ENCODE measurements around the gene ATP5PD. TPM values are rescaled to one million over a fixed set of nuclear protein-coding genes. Genes with fewer than 3 reads are reported as not detected.

ATP5PD gene
- total RNA-seq, 1 donor = 278 TPM

DNA sequence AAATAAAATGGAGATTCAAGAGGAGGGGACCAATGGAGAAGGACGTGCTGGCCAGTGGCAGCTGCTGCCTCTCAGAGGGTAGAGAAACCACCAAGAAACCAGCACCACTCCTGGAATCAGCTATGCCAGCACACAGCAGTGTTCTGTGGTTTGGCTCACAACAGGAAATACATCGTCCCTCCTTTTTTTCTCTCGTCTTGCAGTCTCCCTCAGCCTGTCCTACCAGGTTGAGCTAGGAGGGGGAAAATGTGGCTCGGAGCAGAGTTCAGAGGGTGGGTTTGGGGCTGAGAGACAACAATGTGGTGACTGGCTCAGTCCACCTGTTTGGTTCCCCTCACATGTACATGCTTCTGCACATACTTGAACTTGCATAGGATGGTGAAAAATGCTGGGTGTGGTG is 21.1 kb upstream of the ATP5PD start:
- Histone ChIP-seq H3K4me3 (ENCODE audit: insufficient read depth, low read length) (no peak overlapping the region), H2AFZ (ENCODE audit: low read length) (no peak overlapping the region), H3K36me3 (ENCODE audit: insufficient read depth, low read length) (peaks cover 22% of the 10 kb centered on the region), H3K4me2 (ENCODE audit: insufficient read depth, low read length) (no peak overlapping the region), H4K20me1 (ENCODE audit: insufficient read depth, low read length) (peaks cover 5% of the 10 kb centered on the region), H3K9me3 (ENCODE audit: low read depth, low read length) (no peaks in the 10 kb centered on the region), H3K27ac (ENCODE audit: low read depth, low read length) (no peak overlapping the region), H3K79me2 (ENCODE audit: insufficient read depth, low read length) (no peaks in the 10 kb centered on the region), H3K4me1 (ENCODE audit: insufficient read depth, low read length) (peaks cover 3% of the 10 kb centered on the region), H3K27me3 (ENCODE audit: insufficient read depth, low read length) (no peaks in the 10 kb centered on the region)
- TF ChIP-seq, protein P1, sequence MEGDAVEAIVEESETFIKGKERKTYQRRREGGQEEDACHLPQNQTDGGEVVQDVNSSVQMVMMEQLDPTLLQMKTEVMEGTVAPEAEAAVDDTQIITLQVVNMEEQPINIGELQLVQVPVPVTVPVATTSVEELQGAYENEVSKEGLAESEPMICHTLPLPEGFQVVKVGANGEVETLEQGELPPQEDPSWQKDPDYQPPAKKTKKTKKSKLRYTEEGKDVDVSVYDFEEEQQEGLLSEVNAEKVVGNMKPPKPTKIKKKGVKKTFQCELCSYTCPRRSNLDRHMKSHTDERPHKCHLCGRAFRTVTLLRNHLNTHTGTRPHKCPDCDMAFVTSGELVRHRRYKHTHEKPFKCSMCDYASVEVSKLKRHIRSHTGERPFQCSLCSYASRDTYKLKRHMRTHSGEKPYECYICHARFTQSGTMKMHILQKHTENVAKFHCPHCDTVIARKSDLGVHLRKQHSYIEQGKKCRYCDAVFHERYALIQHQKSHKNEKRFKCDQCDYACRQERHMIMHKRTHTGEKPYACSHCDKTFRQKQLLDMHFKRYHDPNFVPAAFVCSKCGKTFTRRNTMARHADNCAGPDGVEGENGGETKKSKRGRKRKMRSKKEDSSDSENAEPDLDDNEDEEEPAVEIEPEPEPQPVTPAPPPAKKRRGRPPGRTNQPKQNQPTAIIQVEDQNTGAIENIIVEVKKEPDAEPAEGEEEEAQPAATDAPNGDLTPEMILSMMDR (IDR thresholded peaks at IDR 0.05; ENCODE audit: extremely low read depth, low read depth, low read length) = no peak
- DNase-seq (ENCODE audit: insufficient read length, low spot score, missing footprints) = peak; percentile 75

DNA sequence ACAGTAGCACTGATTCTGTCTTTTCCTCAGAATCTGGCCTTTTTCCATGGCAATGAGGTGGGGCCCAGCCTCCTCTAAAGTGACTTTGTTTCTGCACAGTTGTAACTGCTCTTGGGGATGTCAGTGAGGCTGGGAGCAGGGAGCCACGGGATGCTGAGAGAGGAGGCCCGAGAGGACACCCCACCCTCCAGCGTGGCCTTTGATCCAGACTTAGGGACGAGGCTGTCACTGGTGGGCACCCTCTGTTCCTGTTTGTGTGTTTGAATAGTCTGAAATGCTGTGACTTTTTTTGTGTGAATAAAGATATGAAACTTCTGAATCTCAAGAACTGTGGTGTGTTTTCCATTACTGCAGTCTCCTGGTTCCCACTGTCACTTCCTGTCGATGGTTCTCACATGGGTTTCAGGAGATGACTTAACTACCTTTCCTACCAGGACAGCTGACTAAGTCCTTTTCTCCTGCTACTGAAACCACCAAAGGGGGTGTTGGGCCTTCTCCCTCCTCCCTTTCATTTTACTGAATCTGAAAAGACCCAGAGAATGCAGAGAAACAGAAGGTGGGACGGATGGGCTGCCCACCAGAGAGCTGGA is 18.9 kb upstream of the ATP5PD start:
- peaks cover 5% of the 10 kb centered on the region for H3K4me1 ChIP-seq (ENCODE audit: insufficient read depth, low read length)
- H3K9me3 ChIP-seq (ENCODE audit: low read depth, low read length) = no peaks in the 10 kb centered on the region
- H2AFZ ChIP-seq (ENCODE audit: low read length) = no peak overlapping the region
- no peaks in the 10 kb centered on the region for H3K79me2 ChIP-seq (ENCODE audit: insufficient read depth, low read length)
- DNase-seq (ENCODE audit: insufficient read length, low spot score, missing footprints) = peak; percentile 59
- peaks cover 44% of the 10 kb centered on the region for H3K36me3 ChIP-seq (ENCODE audit: insufficient read depth, low read length)
- H3K27ac ChIP-seq (ENCODE audit: low read depth, low read length) = no peak overlapping the region
- no peak overlapping the region for H3K4me3 ChIP-seq (ENCODE audit: insufficient read depth, low read length)
- TF ChIP-seq, protein P1 (IDR thresholded peaks at IDR 0.05; ENCODE audit: extremely low read depth, low read depth, low read length) = no peak
- H4K20me1 ChIP-seq (ENCODE audit: insufficient read depth, low read length) = peaks cover 5% of the 10 kb centered on the region
- no peak overlapping the region for H3K4me2 ChIP-seq (ENCODE audit: insufficient read depth, low read length)
- no peaks in the 10 kb centered on the region for H3K27me3 ChIP-seq (ENCODE audit: insufficient read depth, low read length)

DNA sequence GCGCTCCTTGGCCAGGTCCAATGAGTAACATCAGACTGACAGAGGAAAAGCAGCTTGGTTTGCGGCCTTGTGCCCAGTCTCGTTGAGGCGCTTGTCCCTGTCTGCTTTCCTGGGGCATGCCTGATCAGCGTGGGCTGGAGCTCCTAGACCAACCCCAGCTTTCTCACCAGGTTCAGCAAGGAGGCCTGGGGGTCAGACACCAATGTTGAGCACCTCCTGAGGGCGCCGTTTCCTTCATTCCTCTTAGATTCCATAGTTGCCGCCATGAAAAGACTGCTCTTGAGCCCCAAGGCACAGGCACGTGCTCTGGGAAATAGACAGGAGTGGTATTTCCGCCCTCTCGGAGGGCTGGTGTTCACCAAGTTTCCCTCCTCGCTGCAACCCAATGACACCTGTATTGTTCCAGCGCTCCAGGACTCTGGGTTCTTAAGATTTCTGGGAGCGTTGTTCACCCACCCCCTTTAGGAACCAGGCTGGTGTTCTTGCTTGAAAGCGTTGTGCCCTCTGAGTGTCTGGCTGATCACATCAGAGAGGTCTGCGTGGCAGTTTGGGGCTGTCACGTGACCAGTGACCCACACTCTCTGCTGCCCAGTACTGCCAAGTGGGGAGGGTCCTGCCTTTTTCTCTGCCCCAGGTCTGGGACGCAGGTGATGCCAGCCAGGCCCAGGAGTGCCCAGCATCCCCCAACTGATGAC is 18.2 kb upstream of the ATP5PD start:
- Histone ChIP-seq H3K4me2 (ENCODE audit: insufficient read depth, low read length) (no peak overlapping the region), H3K79me2 (ENCODE audit: insufficient read depth, low read length) (no peaks in the 10 kb centered on the region), H3K9me3 (ENCODE audit: low read depth, low read length) (no peaks in the 10 kb centered on the region), H3K4me1 (ENCODE audit: insufficient read depth, low read length) (peaks cover 7% of the 10 kb centered on the region), H2AFZ (ENCODE audit: low read length) (no peak overlapping the region), H4K20me1 (ENCODE audit: insufficient read depth, low read length) (peaks cover 5% of the 10 kb centered on the region), H3K4me3 (ENCODE audit: insufficient read depth, low read length) (no peak overlapping the region), H3K27me3 (ENCODE audit: insufficient read depth, low read length) (no peaks in the 10 kb centered on the region), H3K36me3 (ENCODE audit: insufficient read depth, low read length) (peaks cover 46% of the 10 kb centered on the region), H3K27ac (ENCODE audit: low read depth, low read length) (no peak overlapping the region)
- DNase-seq (ENCODE audit: insufficient read length, low spot score, missing footprints) = peak; percentile 76
- TF ChIP-seq, protein P1 (IDR thresholded peaks at IDR 0.05; ENCODE audit: extremely low read depth, low read depth, low read length) = no peak

DNA sequence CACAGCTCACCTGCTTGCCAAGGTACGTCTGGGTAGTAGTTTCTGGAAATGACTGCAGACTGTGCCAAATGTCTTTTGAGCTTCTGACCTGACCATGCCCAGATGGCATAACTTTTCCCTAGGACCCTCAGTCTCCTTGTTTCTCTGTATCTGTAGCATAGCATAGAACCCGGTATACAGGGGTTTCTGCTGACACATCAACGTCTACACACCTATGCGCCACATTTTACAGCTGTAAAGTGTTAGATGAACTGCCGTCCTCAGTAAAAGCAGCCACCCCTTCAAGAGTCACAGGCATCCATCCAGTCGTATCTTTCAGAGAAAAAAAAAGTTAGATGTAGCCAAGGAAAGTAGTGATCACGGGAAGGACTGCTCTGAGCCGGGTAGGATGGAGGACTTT is 17.7 kb upstream of the ATP5PD start:
- DNase-seq (ENCODE audit: insufficient read length, low spot score, missing footprints) = peak; percentile 48
- no peak overlapping the region for H2AFZ ChIP-seq (ENCODE audit: low read length)
- H4K20me1 ChIP-seq (ENCODE audit: insufficient read depth, low read length) = peaks cover 5% of the 10 kb centered on the region
- no peak overlapping the region for H3K4me3 ChIP-seq (ENCODE audit: insufficient read depth, low read length)
- no peaks in the 10 kb centered on the region for H3K9me3 ChIP-seq (ENCODE audit: low read depth, low read length)
- peaks cover 13% of the 10 kb centered on the region for H3K4me1 ChIP-seq (ENCODE audit: insufficient read depth, low read length)
- TF ChIP-seq, protein P1 (IDR thresholded peaks at IDR 0.05; ENCODE audit: extremely low read depth, low read depth, low read length) = no peak
- H3K79me2 ChIP-seq (ENCODE audit: insufficient read depth, low read length) = no peaks in the 10 kb centered on the region
- H3K27ac ChIP-seq (ENCODE audit: low read depth, low read length) = no peak overlapping the region
- H3K4me2 ChIP-seq (ENCODE audit: insufficient read depth, low read length) = no peak overlapping the region
- peaks cover 46% of the 10 kb centered on the region for H3K36me3 ChIP-seq (ENCODE audit: insufficient read depth, low read length)
- no peaks in the 10 kb centered on the region for H3K27me3 ChIP-seq (ENCODE audit: insufficient read depth, low read length)
